OCI-LY3 (cell line): ENCODE data around the gene AHDC1.

Source experiments
- CTCF ChIP-seq: fragments of 200-600, 300-600 bp; sonication (generic); IDR thresholded peaks from 2 replicates; pipeline ENCODE4 v1.5.1; 2014; ENCODE audit warnings: antibody characterized with exemption, low read length, low read depth
- EZH2phosphoT487 ChIP-seq: fragments of 200-600 bp; shearing (Covaris generic); IDR thresholded peaks from 2 replicates; pipeline ENCODE4 v1.6.1; 2018; ENCODE audit warnings: antibody characterized with exemption, mixed run types, low read depth

DNA sequence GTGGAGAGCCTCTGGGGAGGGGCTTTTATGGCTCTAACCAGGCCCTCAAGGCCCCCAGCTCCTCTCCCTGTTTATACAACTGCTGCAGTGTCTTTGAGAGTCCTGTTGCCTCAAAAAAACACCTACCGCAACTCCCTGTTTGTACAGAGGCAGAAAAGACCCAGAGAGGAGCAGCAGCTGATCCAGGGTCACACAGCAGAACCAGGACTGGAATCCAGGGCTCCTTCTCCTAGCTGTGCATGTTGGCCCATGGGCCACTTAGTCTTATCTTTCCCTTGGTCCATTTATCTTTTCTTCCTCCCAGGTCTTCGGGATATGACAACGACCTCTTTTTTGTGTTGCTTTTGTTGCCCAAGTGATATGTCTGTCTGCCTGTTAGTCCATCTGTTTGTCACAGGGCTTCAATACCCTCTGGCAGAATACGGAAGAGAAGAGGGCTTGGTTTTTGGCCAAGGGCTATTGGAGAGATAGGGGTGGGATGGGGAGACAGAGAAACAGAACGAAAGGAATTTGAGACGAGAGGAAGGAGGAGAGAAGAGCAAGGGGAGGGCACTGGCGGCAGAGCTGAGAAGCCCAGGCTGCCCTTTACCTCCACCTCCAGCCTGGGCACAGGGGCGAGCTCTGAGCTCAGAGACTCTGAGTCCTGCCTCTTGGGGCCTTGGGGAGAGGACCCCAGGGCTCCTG is 80.5 kb downstream of the AHDC1 start:
- TF ChIP-seq CTCF (no peak), EZH2phosphoT487 (no peak)
